SJSA1 (cell line): ENCODE results near the gene NEK2. TPM values are rescaled to one million over a fixed set of nuclear protein-coding genes. Genes with fewer than 3 reads are reported as not detected.
"Not testable (repeated sequence)": the region's sequence is repeated elsewhere in the genome, so short reads cannot be mapped to it uniquely, and the experiment has no call there.

Experiments used
- DNase-seq, 2 experiments: peaks; one replicate each; pipeline ENCODE4 v3.0.0-alpha.2; 2015 to 2020; ENCODE audit warnings: low spot score in 2 of 2, low read depth in 1 of 2
- H3K27ac ChIP-seq: fragments of 250-450 bp; sonication (Bioruptor Pico); 2 replicates; pipeline ENCODE4 v1.5.1; 2020; ENCODE audit warnings: mild to moderate bottlenecking, moderate library complexity
- H3K27me3 ChIP-seq: fragments of 250-450 bp; sonication (Bioruptor Pico); replicated peaks from 2 replicates; pipeline ENCODE4 v1.5.1; 2020; ENCODE audit warnings: mild to moderate bottlenecking, moderate library complexity
- H3K36me3 ChIP-seq: fragments of 250-450 bp; sonication (Bioruptor Pico); 2 replicates; pipeline ENCODE4 v1.5.1; 2020; ENCODE audit warnings: mild to moderate bottlenecking
- H3K4me1 ChIP-seq: fragments of 250-450 bp; sonication (Bioruptor Pico); replicated peaks from 2 replicates; pipeline ENCODE4 v1.6.1; 2021; ENCODE audit warnings: mild to moderate bottlenecking
- H3K4me3 ChIP-seq: fragments of 250-450 bp; sonication (Bioruptor Pico); 2 replicates; pipeline ENCODE4 v1.5.1; 2020; ENCODE audit warnings: mild to moderate bottlenecking
- H3K9me3 ChIP-seq: fragments of 250-450 bp; sonication (Bioruptor Pico); replicated peaks from 2 replicates; pipeline ENCODE4 v1.5.1; 2020; ENCODE audit warnings: mild to moderate bottlenecking
- total RNA-seq: library from RNA; depleted of rRNA; stranded (reverse); fragments of >200 nt; shearing (Covaris generic); gene quantifications from 2 replicates; pipeline ENCODE4 v1.2.3, GENCODE V29; 2014

The NEK2 gene
- total RNA-seq, 1 experiment from 2014 or later, result 61.4 TPM

- H3K4me3 ChIP-seq, result no peak overlapping the region
- H3K4me1 ChIP-seq, result peaks cover 3% of the 10 kb centered on the region; the same call in 1 of the 2 replicates
- H3K27me3 ChIP-seq, result no peaks in the 10 kb centered on the region
- no peak overlapping the region for H3K27ac ChIP-seq
- no peaks in the 10 kb centered on the region for H3K36me3 ChIP-seq
- no peak for DNase-seq
- H3K9me3 ChIP-seq, result no peaks in the 10 kb centered on the region
Observed at GRCh38 chr1:211683396-211684297, 8.2 kb upstream of the NEK2 start.

- not testable (repeated sequence) for H3K4me1 ChIP-seq, H3K27me3 ChIP-seq, H3K36me3 ChIP-seq, DNase-seq, H3K9me3 ChIP-seq, H3K27ac ChIP-seq, H3K4me3 ChIP-seq
Observed at GRCh38 chr1:211682186-211682585, 6.8 kb upstream of the NEK2 start.

- Histone ChIP-seq H3K27ac (no peak overlapping the region; the same call in 1 of the 2 replicates), H3K27me3 (no peaks in the 10 kb centered on the region), H3K9me3 (no peaks in the 10 kb centered on the region), H3K36me3 (no peaks in the 10 kb centered on the region), H3K4me1 (peaks cover 5% of the 10 kb centered on the region), H3K4me3 (no peak overlapping the region)
- DNase-seq, result peak; percentile 59 to 81
Observed at GRCh38 chr1:211680752-211681327, 5.4 kb upstream of the NEK2 start.

DNA sequence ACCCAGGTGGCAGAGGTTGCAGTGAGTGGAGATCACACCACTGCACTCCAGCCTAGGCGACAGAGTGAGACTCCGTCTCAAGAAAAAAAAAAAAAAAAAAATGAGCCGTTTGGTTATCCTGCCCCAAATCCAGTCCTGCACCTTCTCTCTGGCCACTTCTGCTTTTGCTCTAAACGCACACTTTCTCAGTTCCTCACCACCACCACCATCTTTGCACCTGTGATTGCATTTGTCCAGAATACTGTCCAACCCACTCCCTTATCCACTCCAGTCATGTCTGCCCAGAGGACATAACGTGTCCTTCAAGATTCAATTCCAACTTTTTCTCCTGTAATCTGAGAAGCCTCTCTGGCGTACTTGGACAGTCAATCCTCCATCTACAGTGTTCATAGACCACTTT lies 2.2 kb upstream of the NEK2 start:
- Histone ChIP-seq H3K27ac (no peak overlapping the region), H3K4me1 (peaks cover 13% of the 10 kb centered on the region), H3K27me3 (no peaks in the 10 kb centered on the region), H3K4me3 (no peak overlapping the region), H3K9me3 (no peaks in the 10 kb centered on the region), H3K36me3 (peaks cover 18% of the 10 kb centered on the region)
- no peak for DNase-seq

- Histone ChIP-seq H3K27me3 (no peaks in the 10 kb centered on the region), H3K4me1 (peaks cover 13% of the 10 kb centered on the region), H3K4me3 (no peak overlapping the region), H3K27ac (no peak overlapping the region), H3K9me3 (no peaks in the 10 kb centered on the region), H3K36me3 (peaks cover 21% of the 10 kb centered on the region)
- DNase-seq, result no peak
Observed at GRCh38 chr1:211676761-211677160, 1.3 kb upstream of the NEK2 start.

DNA sequence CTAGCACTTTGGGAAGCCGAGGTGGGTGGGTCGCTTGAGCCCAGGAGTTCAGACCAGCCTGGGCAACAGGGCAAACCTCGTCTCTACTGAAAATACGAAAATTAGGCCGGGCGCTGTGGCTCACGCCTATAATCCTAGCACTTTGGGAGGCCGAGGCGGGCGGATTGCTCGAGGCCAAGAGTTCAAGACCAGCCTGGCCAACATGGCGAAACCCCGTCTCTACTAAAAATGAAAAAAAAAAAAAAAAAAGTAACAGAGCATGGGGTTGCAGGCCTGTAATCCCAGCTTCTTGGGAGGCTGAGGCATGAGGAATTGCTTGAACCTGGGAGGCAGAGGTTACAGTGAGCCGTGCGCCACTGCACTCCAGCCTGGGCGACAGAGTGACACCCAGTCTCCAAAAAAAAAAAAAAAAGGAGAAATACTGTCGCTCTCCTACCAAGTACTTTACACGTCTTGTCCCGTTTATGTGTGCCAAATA lies 724 bp upstream of the NEK2 start:
- Histone ChIP-seq H3K4me3 (peak overlapping the region; percentile 61), H3K9me3 (no peaks in the 10 kb centered on the region), H3K27ac (no peak overlapping the region), H3K36me3 (peaks cover 24% of the 10 kb centered on the region), H3K4me1 (peaks cover 13% of the 10 kb centered on the region), H3K27me3 (no peaks in the 10 kb centered on the region)
- DNase-seq, result no peak

GRCh38 chr1:211667065-211667617 lies 8.3 kb downstream of the NEK2 start:
- Histone ChIP-seq H3K9me3 (no peaks in the 10 kb centered on the region), H3K4me1 (no peaks in the 10 kb centered on the region), H3K27ac (no peak overlapping the region), H3K27me3 (no peaks in the 10 kb centered on the region), H3K4me3 (no peak overlapping the region), H3K36me3 (peaks cover 80% of the 10 kb centered on the region)
- DNase-seq, result no peak

GRCh38 chr1:211660718-211661222 lies 14.7 kb downstream of the NEK2 start:
- Histone ChIP-seq H3K36me3 (peaks cover 27% of the 10 kb centered on the region), H3K9me3 (no peaks in the 10 kb centered on the region), H3K27me3 (no peaks in the 10 kb centered on the region), H3K27ac (no peak overlapping the region), H3K4me3 (no peak overlapping the region), H3K4me1 (no peaks in the 10 kb centered on the region)
- DNase-seq, result no peak

DNA sequence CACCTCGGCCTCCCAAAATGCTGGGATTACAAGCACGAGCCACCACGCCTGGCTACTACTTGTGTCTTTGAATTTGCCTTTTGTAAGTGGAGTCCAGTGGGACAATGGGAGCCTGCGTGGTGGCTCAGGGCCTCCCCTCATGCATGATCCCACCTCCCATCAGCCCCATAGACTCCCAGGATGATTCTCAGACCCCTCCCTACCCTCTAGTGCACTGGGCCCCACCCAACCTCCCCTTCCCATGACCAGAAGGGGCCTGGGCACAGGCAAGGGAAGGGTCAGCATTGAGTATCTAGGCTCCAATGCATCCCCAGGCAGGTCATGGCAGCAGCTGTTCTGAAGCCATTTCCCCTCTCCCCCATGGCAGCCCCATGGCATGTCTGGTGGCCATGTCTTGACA lies 18.7 kb downstream of the NEK2 start:
- Histone ChIP-seq H3K36me3 (no peaks in the 10 kb centered on the region), H3K4me1 (peaks cover 19% of the 10 kb centered on the region), H3K27me3 (no peaks in the 10 kb centered on the region), H3K4me3 (no peak overlapping the region), H3K27ac (no peak overlapping the region), H3K9me3 (no peaks in the 10 kb centered on the region)
- DNase-seq, result no peak

DNA sequence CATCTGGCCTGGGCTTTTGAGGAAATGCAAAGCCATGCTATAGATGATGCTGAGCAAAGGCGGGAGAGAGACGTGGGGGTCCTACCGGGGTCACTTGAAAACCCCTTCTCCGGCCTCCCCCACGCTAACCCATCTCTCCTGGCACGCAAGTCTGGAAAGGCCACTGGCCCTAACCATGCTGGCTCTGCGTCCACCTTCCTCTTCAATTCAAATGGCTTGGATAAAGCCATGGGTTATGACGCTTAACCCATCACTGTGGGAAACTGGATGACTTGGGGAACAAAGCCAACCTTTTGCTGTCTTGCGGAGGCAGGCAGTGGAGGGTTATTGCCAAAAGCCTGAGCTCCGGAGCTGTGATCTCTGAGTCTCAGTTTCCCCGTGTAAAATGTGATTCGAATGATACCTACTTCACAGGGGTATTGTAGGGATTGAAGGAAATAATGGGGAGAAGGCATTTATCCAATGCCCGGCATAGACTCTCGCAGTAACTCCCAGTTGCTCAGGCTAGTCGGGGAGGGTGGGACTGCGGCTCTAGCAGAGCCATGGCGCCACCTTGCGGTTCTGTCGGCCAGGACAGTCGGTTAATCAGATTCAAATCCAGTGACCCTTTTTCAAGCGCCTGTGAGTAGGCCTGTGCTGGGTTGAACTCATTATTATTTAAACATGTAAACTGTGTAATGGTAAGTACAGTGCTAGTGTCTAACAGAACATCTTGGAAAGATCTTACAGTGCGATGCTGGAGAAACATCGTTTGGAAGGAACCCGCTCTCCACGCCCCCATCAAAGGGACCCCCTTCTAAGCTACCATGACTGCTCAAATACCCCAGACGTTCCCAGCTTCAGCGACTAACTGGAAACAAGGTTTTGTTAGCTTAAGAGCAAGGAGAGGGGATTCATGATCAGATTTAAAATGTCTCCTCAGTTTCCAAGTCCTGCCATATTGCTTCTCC lies 20.3 kb downstream of the NEK2 start:
- Histone ChIP-seq H3K4me1 (peaks cover 19% of the 10 kb centered on the region), H3K4me3 (no peak overlapping the region), H3K27me3 (no peaks in the 10 kb centered on the region), H3K36me3 (no peaks in the 10 kb centered on the region), H3K27ac (no peak overlapping the region), H3K9me3 (no peaks in the 10 kb centered on the region)
- peak; percentile 69 to 87 for DNase-seq

- H3K4me3 ChIP-seq, result no peak overlapping the region
- H3K9me3 ChIP-seq, result no peaks in the 10 kb centered on the region
- H3K27me3 ChIP-seq, result no peaks in the 10 kb centered on the region
- H3K4me1 ChIP-seq, result peaks cover 25% of the 10 kb centered on the region
- 0 out of 2 replicates have a peak overlapping the region, but pooled peaks have one; percentile 4 for H3K27ac ChIP-seq
- H3K36me3 ChIP-seq, result no peaks in the 10 kb centered on the region
- DNase-seq, result peak in 1 of 2 experiments; percentile 41
Observed at GRCh38 chr1:211653959-211654496, 21.4 kb downstream of the NEK2 start.

- no peak for DNase-seq
- no peak overlapping the region for H3K4me3 ChIP-seq
Observed at GRCh38 chr1:211653293-211653692, 22.1 kb downstream of the NEK2 start.

GRCh38 chr1:211652371-211652770 lies 23.1 kb downstream of the NEK2 start:
- Histone ChIP-seq H3K27me3 (no peaks in the 10 kb centered on the region), H3K4me3 (no peak overlapping the region), H3K36me3 (no peaks in the 10 kb centered on the region), H3K27ac (no peak overlapping the region), H3K4me1 (peaks cover 34% of the 10 kb centered on the region), H3K9me3 (no peaks in the 10 kb centered on the region)
- DNase-seq, result no peak

More at GRCh38 chr1:211653293-211653692, 22.1 kb downstream of the NEK2 start:
- H3K4me1 ChIP-seq, result peaks cover 31% of the 10 kb centered on the region
- H3K36me3 ChIP-seq, result no peaks in the 10 kb centered on the region
- H3K9me3 ChIP-seq, result no peaks in the 10 kb centered on the region
- no peaks in the 10 kb centered on the region for H3K27me3 ChIP-seq
- no peak overlapping the region for H3K27ac ChIP-seq
